Calu3 (cell line): ENCODE results near the gene TTLL7. TPM values are rescaled to one million over a fixed set of nuclear protein-coding genes. Genes with fewer than 3 reads are reported as not detected.

Experiments used
- BruUV-seq: library from RNA; stranded (reverse); fragments of 400-500 nt; replicated peaks from 2 replicates; lab custom pipeline; 2021; lab: Mats Ljungman, UMichigan
- CTCF ChIA-PET: fragments of 300-600 bp; sonication (Branson Sonifier 250); formaldehyde crosslinking; loops from one replicate; lab custom pipeline; 2022; ENCODE audit warnings: antibody characterized with exemption; lab: Charles Lee
- DNase-seq: peaks from one replicate; pipeline ENCODE4 v3.0.0; 2022
- H3K27ac Mint-ChIP-seq: one replicate; pipeline ENCODE4 v1.8.0; 2022; ENCODE audit warnings: mixed read lengths; ENCODE audit not compliant: unreplicated experiment
- H3K27me3 Mint-ChIP-seq: one replicate; pipeline ENCODE4 v1.8.0; 2022; ENCODE audit warnings: mixed read lengths; ENCODE audit not compliant: unreplicated experiment
- H3K36me3 Mint-ChIP-seq: one replicate; pipeline ENCODE4 v1.8.0; 2022; ENCODE audit warnings: mild to moderate bottlenecking, moderate library complexity, mixed read lengths; ENCODE audit not compliant: insufficient read depth, unreplicated experiment
- H3K4me1 Mint-ChIP-seq: one replicate; pipeline ENCODE4 v1.8.0; 2022; ENCODE audit warnings: mild to moderate bottlenecking, low read depth, mixed read lengths; ENCODE audit not compliant: unreplicated experiment
- H3K4me3 Mint-ChIP-seq: one replicate; pipeline ENCODE4 v1.8.0; 2022; ENCODE audit warnings: mild to moderate bottlenecking, low read depth, moderate library complexity, mixed read lengths; ENCODE audit not compliant: unreplicated experiment
- H3K9me3 Mint-ChIP-seq: one replicate; pipeline ENCODE4 v1.8.0; 2022; ENCODE audit warnings: low read depth, mixed read lengths; ENCODE audit not compliant: unreplicated experiment
- CTCF ChIP-seq: fragments of 200-600 bp; IDR thresholded peaks from one replicate; pipeline ENCODE4 v1.8.0; 2022; ENCODE audit warnings: antibody characterized with exemption; ENCODE audit not compliant: unreplicated experiment
- intact Hi-C: fragments of 100-400 bp; cut with micrococcal nuclease; formaldehyde crosslinking; loops from one replicate; pipeline ENCODE4 v1.10.0; 2022; ENCODE audit not compliant: unreplicated experiment
- total RNA-seq: library from RNA; stranded (reverse); gene quantifications from 2 replicates; pipeline ENCODE4 v1.2.3, GENCODE V29; 2022

The TTLL7 gene
- total RNA-seq, 1 experiment from 2014 or later: 4.6 TPM

GRCh38 chr1:83832194-83832593, 166.7 kb downstream of the TTLL7 start:
- intact Hi-C loops: no loop called here
- Mint-ChIP-seq H3K9me3 (no peaks in the 10 kb centered on the region), H3K27me3 (peaks cover 7% of the 10 kb centered on the region), H3K4me1 (no peaks in the 10 kb centered on the region), H3K36me3 (no peaks in the 10 kb centered on the region), H3K27ac (no peak overlapping the region), H3K4me3 (no peak overlapping the region)
- BruUV-seq: no TSS peak
- TF ChIP-seq CTCF: no peak
- no peak for DNase-seq
- CTCF ChIA-PET: no interaction called here

GRCh38 chr1:83829106-83829505, 169.8 kb downstream of the TTLL7 start:
- TF ChIP-seq CTCF: no peak
- Mint-ChIP-seq H3K27me3 (peaks cover 7% of the 10 kb centered on the region), H3K9me3 (no peaks in the 10 kb centered on the region), H3K36me3 (no peaks in the 10 kb centered on the region), H3K27ac (no peak overlapping the region), H3K4me3 (no peak overlapping the region), H3K4me1 (no peaks in the 10 kb centered on the region)
- no TSS peak for BruUV-seq
- CTCF ChIA-PET: no interaction called here
- intact Hi-C loops: no loop called here
- DNase-seq: no peak

- BruUV-seq: no TSS peak
- no peak for TF ChIP-seq CTCF
- intact Hi-C loops: no loop called here
- Mint-ChIP-seq H3K4me1 (no peaks in the 10 kb centered on the region), H3K4me3 (no peak overlapping the region), H3K36me3 (no peaks in the 10 kb centered on the region), H3K27ac (no peak overlapping the region), H3K27me3 (peaks cover 7% of the 10 kb centered on the region), H3K9me3 (no peaks in the 10 kb centered on the region)
- no peak for DNase-seq
- CTCF ChIA-PET: no interaction called here
Observed at GRCh38 chr1:83828456-83828855, 170.5 kb downstream of the TTLL7 start.

- no TSS peak for BruUV-seq
- intact Hi-C loops: no loop called here
- CTCF ChIA-PET: no interaction called here
- no peak for TF ChIP-seq CTCF
- no peak for DNase-seq
- H3K4me1 Mint-ChIP-seq: no peaks in the 10 kb centered on the region
- peaks cover 7% of the 10 kb centered on the region for H3K27me3 Mint-ChIP-seq
- no peak overlapping the region for H3K4me3 Mint-ChIP-seq
- no peaks in the 10 kb centered on the region for H3K36me3 Mint-ChIP-seq
- no peak overlapping the region for H3K27ac Mint-ChIP-seq
- no peaks in the 10 kb centered on the region for H3K9me3 Mint-ChIP-seq
Observed at GRCh38 chr1:83827741-83828140, 171.2 kb downstream of the TTLL7 start.
